ENCODE results near the gene CD48.

The CD48 gene

GRCh38 chr1:160638926-160639325 lies 72.7 kb downstream of the CD48 start:
- H3K4me3 ChIP-seq (replicated peaks; ENCODE audit: low read depth, low read length) = no peak overlapping the region
- DNase-seq (ENCODE audit: low read depth) = no peak
- no peak for TF ChIP-seq CTCF (IDR thresholded peaks at IDR 0.05; ENCODE audit: low read length, missing control alignments)

DNA sequence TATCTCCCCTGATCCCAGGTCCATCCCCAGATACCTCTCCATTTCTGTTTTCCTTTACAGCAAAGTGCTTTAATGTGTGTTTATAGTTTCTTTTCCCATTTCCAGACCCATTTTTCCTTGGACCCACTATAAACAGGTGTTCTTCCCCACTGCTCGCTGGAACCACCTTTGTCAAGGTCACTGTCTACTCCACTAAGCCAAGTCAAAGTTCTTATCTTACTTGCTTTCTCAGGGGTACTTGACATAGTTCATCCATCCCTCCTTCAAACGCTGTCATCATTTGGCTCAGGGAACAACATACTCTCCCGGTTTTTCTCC lies 73.1 kb downstream of the CD48 start:
- no peak for DNase-seq (ENCODE audit: low read depth)
- no peak overlapping the region for H3K4me3 ChIP-seq (replicated peaks; ENCODE audit: low read depth, low read length)
- no peak for TF ChIP-seq CTCF (IDR thresholded peaks at IDR 0.05; ENCODE audit: low read length, missing control alignments)

GRCh38 chr1:160637821-160638539 lies 73.6 kb downstream of the CD48 start:
- peak; percentile 43 for DNase-seq (ENCODE audit: low read depth)
- no peak overlapping the region for H3K4me3 ChIP-seq (replicated peaks; ENCODE audit: low read depth, low read length)
- no peak for TF ChIP-seq CTCF (IDR thresholded peaks at IDR 0.05; ENCODE audit: low read length, missing control alignments)

GRCh38 chr1:160637065-160637464 lies 74.6 kb downstream of the CD48 start:
- TF ChIP-seq CTCF (IDR thresholded peaks at IDR 0.05; ENCODE audit: low read length, missing control alignments) = no peak
- no peak for DNase-seq (ENCODE audit: low read depth)
- H3K4me3 ChIP-seq (replicated peaks; ENCODE audit: low read depth, low read length) = no peak overlapping the region

GRCh38 chr1:160636547-160636946 lies 75.1 kb downstream of the CD48 start:
- no peak for TF ChIP-seq CTCF (IDR thresholded peaks at IDR 0.05; ENCODE audit: low read length, missing control alignments)

GRCh38 chr1:160636076-160636475 lies 75.5 kb downstream of the CD48 start:
- no peak for DNase-seq (ENCODE audit: low read depth)
- H3K4me3 ChIP-seq (replicated peaks; ENCODE audit: low read depth, low read length) = no peak overlapping the region
- TF ChIP-seq CTCF (IDR thresholded peaks at IDR 0.05; ENCODE audit: low read length, missing control alignments) = no peak

More at GRCh38 chr1:160636547-160636946, 75.1 kb downstream of the CD48 start:
- no peak overlapping the region for H3K4me3 ChIP-seq (replicated peaks; ENCODE audit: low read depth, low read length)
- DNase-seq (ENCODE audit: low read depth) = no peak

Measured in fibroblast of pulmonary artery (primary cell).